Large intestine (tissue), 1 donor: ENCODE results near the gene PPP1R2B. TPM values are rescaled to one million over a fixed set of nuclear protein-coding genes. Genes with fewer than 3 reads are reported as not detected.

Source experiments
- polyA plus RNA-seq: library from polyadenylated mRNA; unstranded; fragments of 120-200 nt; gene quantifications from one replicate; pipeline ENCODE4 v1.2.1, GENCODE V29; 2013

Gene PPP1R2B
- polyA plus RNA-seq, 1 donor = 0.06 TPM

Other genes with a start within 250 kb of the PPP1R2B start
- 1.5 TPM for gene TIMD4, start 112.9 kb downstream of the PPP1R2B start, polyA plus RNA-seq
- 0.48 TPM for gene HAVCR1, start 208.8 kb downstream of the PPP1R2B start, polyA plus RNA-seq